Measurements from ENCODE around the gene MAMLD1. TPM values are rescaled to one million over a fixed set of nuclear protein-coding genes. Genes with fewer than 3 reads are reported as not detected.

MAMLD1 gene
- total RNA-seq, 1 donor from 2014 or later = 5.0 TPM

DNA sequence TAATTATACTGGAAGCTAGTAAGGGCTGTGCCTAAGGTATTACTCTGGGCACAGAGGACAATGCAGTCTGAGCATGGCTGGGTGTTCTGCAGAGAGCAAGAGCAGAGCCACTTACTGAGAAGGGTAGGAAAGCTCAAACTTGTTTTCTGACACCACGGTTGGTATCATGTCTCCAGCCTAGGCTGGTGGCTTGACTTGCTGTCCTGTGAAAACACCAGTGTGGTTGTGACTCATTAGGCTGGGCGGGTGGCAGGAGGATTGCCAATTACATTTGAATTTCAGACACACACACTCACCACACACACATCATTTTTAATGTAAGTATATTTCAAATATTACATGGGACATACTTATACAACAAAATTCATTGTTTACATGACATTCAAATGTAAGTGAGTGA lies 185.6 kb downstream of the MAMLD1 start:
- no peaks in the 10 kb centered on the region for H3K9me3 ChIP-seq
- intact Hi-C loops (cut with DNase I) = no loop called here
- ATAC-seq = no peak
- peaks cover 4% of the 10 kb centered on the region for H3K4me1 ChIP-seq
- no peak overlapping the region for H3K4me3 ChIP-seq
- DNase-seq = no peak
- TF ChIP-seq, protein P1, sequence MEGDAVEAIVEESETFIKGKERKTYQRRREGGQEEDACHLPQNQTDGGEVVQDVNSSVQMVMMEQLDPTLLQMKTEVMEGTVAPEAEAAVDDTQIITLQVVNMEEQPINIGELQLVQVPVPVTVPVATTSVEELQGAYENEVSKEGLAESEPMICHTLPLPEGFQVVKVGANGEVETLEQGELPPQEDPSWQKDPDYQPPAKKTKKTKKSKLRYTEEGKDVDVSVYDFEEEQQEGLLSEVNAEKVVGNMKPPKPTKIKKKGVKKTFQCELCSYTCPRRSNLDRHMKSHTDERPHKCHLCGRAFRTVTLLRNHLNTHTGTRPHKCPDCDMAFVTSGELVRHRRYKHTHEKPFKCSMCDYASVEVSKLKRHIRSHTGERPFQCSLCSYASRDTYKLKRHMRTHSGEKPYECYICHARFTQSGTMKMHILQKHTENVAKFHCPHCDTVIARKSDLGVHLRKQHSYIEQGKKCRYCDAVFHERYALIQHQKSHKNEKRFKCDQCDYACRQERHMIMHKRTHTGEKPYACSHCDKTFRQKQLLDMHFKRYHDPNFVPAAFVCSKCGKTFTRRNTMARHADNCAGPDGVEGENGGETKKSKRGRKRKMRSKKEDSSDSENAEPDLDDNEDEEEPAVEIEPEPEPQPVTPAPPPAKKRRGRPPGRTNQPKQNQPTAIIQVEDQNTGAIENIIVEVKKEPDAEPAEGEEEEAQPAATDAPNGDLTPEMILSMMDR (IDR thresholded peaks at IDR 0.05) = no peak
- no peaks in the 10 kb centered on the region for H3K36me3 ChIP-seq
- H3K27me3 ChIP-seq = no peaks in the 10 kb centered on the region
- no peak overlapping the region for H3K27ac ChIP-seq

DNA sequence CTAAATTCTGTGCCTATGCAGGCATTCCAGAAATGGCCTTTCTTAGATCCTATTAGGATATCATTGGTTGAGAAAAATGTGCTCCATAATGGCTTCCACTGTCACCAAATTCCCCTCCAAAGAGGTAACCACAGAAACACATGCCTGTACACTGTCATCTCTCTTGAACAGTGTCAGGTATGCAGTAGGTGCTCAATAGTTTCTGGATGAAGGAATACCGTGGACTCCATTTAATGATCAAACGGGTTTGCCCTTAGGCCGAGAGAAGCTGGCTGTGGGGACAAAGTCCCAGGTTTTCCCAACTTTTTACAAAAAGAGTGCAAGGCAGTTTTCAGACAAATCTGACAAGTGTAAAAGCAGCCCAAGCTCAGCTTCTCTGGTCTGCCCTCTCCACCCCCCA lies 188.8 kb downstream of the MAMLD1 start:
- TF ChIP-seq, protein P1 (IDR thresholded peaks at IDR 0.05) = no peak
- Histone ChIP-seq H3K4me1 (peaks cover 4% of the 10 kb centered on the region), H3K9me3 (no peaks in the 10 kb centered on the region), H3K36me3 (no peaks in the 10 kb centered on the region), H3K27me3 (no peaks in the 10 kb centered on the region), H3K4me3 (no peak overlapping the region), H3K27ac (no peak overlapping the region)
- DNase-seq (no peak), ATAC-seq (no peak)
- intact Hi-C loops (cut with DNase I) = no loop called here

DNA sequence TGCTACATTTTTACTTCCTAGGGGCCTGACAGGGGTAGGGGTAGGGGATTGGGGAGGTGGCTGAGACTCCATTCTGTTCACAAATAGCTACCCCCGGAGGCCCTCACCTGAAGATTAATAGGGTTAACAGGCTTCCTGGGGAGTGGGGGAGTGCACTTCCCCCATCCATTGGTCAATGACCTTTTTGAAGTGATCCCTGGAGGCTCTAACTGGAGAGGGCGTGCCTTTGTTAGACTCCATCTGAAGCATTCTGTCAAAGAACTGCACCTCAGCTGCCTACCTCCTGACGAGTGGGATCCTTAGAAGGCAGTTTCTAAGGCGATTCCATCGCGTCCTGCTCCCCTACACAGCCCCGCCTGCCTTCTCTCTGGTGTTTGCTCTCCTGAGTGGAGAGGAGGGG lies 195.3 kb downstream of the MAMLD1 start:
- intact Hi-C loops (cut with DNase I) = no loop called here
- Histone ChIP-seq H3K36me3 (no peaks in the 10 kb centered on the region), H3K27ac (no peak overlapping the region), H3K4me3 (no peak overlapping the region), H3K27me3 (no peaks in the 10 kb centered on the region), H3K9me3 (no peaks in the 10 kb centered on the region), H3K4me1 (no peaks in the 10 kb centered on the region)
- DNase-seq (no peak), ATAC-seq (no peak)
- TF ChIP-seq, protein P1 (IDR thresholded peaks at IDR 0.05) = no peak

Other genes starting within 250 kb of the MAMLD1 start
- 28.4 TPM for gene MTM1, start 205.3 kb downstream of the MAMLD1 start, total RNA-seq